ENCODE results near the gene NTHL1.

DNA sequence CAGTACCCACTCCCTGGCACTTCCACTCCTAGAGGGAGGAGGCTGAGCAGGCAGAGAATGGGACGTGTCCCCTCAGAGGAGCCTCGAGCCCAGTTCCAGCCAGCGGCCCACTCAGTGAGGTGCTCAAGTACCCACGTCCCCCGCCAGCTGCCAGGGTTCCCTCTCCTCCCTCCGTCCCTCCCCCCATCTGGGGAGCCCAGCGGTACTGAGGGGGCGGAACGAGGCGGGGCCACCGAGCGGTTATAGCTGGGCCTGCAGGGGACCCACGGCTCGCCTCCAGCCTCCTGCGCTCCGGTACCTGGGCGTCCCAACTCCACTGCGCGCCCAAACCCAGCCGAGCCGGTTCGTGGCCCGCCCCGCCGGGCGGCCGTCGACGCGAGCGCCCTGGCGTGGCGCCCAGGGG is 28.1 kb downstream of the NTHL1 start, which contains the start of gene NPW:
- TF ChIP-seq, protein P1, sequence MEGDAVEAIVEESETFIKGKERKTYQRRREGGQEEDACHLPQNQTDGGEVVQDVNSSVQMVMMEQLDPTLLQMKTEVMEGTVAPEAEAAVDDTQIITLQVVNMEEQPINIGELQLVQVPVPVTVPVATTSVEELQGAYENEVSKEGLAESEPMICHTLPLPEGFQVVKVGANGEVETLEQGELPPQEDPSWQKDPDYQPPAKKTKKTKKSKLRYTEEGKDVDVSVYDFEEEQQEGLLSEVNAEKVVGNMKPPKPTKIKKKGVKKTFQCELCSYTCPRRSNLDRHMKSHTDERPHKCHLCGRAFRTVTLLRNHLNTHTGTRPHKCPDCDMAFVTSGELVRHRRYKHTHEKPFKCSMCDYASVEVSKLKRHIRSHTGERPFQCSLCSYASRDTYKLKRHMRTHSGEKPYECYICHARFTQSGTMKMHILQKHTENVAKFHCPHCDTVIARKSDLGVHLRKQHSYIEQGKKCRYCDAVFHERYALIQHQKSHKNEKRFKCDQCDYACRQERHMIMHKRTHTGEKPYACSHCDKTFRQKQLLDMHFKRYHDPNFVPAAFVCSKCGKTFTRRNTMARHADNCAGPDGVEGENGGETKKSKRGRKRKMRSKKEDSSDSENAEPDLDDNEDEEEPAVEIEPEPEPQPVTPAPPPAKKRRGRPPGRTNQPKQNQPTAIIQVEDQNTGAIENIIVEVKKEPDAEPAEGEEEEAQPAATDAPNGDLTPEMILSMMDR (IDR thresholded peaks at IDR 0.05; ENCODE audit: low read length): no peak
- TF ChIP-seq EZH2 (optimal IDR thresholded peaks at IDR 0.05; ENCODE audit: low read depth, low read length) (no peak), EZH2phosphoT487 (IDR thresholded peaks at IDR 0.05; ENCODE audit: low read length) (no peak)

All from MM.1S (cell line).